GM18502 (cell line): Measurements from ENCODE around the gene DZIP3.
"Not testable (repeated sequence)": the region's sequence is repeated elsewhere in the genome, so short reads cannot be mapped to it uniquely, and the experiment has no call there.

ENCODE experiments used
- ATAC-seq: cut with Tn5 transposase; IDR thresholded peaks from one replicate; pipeline ENCODE4 v1.9.1; 2021; ENCODE audit warnings: mild to moderate bottlenecking; ENCODE audit not compliant: unreplicated experiment, poor library complexity

The DZIP3 gene

GRCh38 chr3:108672701-108673100 is 83.2 kb downstream of the DZIP3 start:
- no peak for ATAC-seq

- ATAC-seq = no peak
Measured at GRCh38 chr3:108673988-108674661, 84.6 kb downstream of the DZIP3 start.

- no peak for ATAC-seq
Measured at GRCh38 chr3:108677811-108678210, 88.3 kb downstream of the DZIP3 start.

GRCh38 chr3:108692286-108692685 is 102.8 kb downstream of the DZIP3 start:
- ATAC-seq = not testable (repeated sequence)

- no peak for ATAC-seq
Measured at GRCh38 chr3:108698461-108698860, 108.9 kb downstream of the DZIP3 start.

GRCh38 chr3:108705045-108705444 is 115.5 kb downstream of the DZIP3 start:
- no peak for ATAC-seq

- no peak for ATAC-seq
Measured at GRCh38 chr3:108713009-108713516, 123.5 kb downstream of the DZIP3 start.

- no peak for ATAC-seq
Measured at GRCh38 chr3:108713816-108714215, 124.3 kb downstream of the DZIP3 start.

- no peak for ATAC-seq
Measured at GRCh38 chr3:108718454-108718853, 128.9 kb downstream of the DZIP3 start.

- ATAC-seq = no peak
Measured at GRCh38 chr3:108719178-108719806, 129.8 kb downstream of the DZIP3 start.

- ATAC-seq = no peak
Measured at GRCh38 chr3:108722724-108723123, 133.2 kb downstream of the DZIP3 start.

- ATAC-seq = no peak
Measured at GRCh38 chr3:108724101-108724500, 134.6 kb downstream of the DZIP3 start.

- no peak for ATAC-seq
Measured at GRCh38 chr3:108728105-108728504, 138.6 kb downstream of the DZIP3 start.

- peak; percentile 54 for ATAC-seq
Measured at GRCh38 chr3:108728934-108729333, 139.4 kb downstream of the DZIP3 start.

GRCh38 chr3:108736821-108737220 is 147.3 kb downstream of the DZIP3 start:
- ATAC-seq = no peak

GRCh38 chr3:108742929-108743328 is 153.4 kb downstream of the DZIP3 start:
- no peak for ATAC-seq
